ENCODE results near the gene SLC35B2.

The SLC35B2 gene

GRCh38 chr6:44285552-44286284 lies 28.4 kb upstream of the SLC35B2 start:
- DNase-seq (ENCODE audit: low read depth, low spot score): no peak

GRCh38 chr6:44284867-44285266 lies 27.5 kb upstream of the SLC35B2 start:
- DNase-seq (ENCODE audit: low read depth, low spot score): no peak

- no peak for DNase-seq (ENCODE audit: low read depth, low spot score)
These were observed 26.8 kb upstream of the SLC35B2 start for GRCh38 chr6:44284121-44284520.

GRCh38 chr6:44278774-44279697 lies 21.7 kb upstream of the SLC35B2 start:
- no peak for DNase-seq (ENCODE audit: low read depth, low spot score)

- no peak for DNase-seq (ENCODE audit: low read depth, low spot score)
These were observed 21.0 kb upstream of the SLC35B2 start for GRCh38 chr6:44278315-44278714.

- no peak for DNase-seq (ENCODE audit: low read depth, low spot score)
These were observed 20.4 kb upstream of the SLC35B2 start for GRCh38 chr6:44277763-44278162.

- no peak for DNase-seq (ENCODE audit: low read depth, low spot score)
These were observed 19.6 kb upstream of the SLC35B2 start for GRCh38 chr6:44276667-44277640.

- DNase-seq (ENCODE audit: low read depth, low spot score): no peak
These were observed 18.7 kb upstream of the SLC35B2 start for GRCh38 chr6:44275749-44276648.

- no peak for DNase-seq (ENCODE audit: low read depth, low spot score)
These were observed 18.0 kb upstream of the SLC35B2 start for GRCh38 chr6:44275271-44275748.

- DNase-seq (ENCODE audit: low read depth, low spot score): no peak
These were observed 16.3 kb upstream of the SLC35B2 start for GRCh38 chr6:44273617-44274016.

GRCh38 chr6:44272999-44273566 lies 15.8 kb upstream of the SLC35B2 start:
- no peak for DNase-seq (ENCODE audit: low read depth, low spot score)

GRCh38 chr6:44272529-44272928 lies 15.2 kb upstream of the SLC35B2 start:
- no peak for DNase-seq (ENCODE audit: low read depth, low spot score)

GRCh38 chr6:44271914-44272313 lies 14.6 kb upstream of the SLC35B2 start:
- no peak for DNase-seq (ENCODE audit: low read depth, low spot score)

GRCh38 chr6:44271406-44271723 lies 14.0 kb upstream of the SLC35B2 start:
- DNase-seq (ENCODE audit: low read depth, low spot score): no peak

GRCh38 chr6:44270526-44271405 lies 13.4 kb upstream of the SLC35B2 start:
- DNase-seq (ENCODE audit: low read depth, low spot score): no peak

- no peak for DNase-seq (ENCODE audit: low read depth, low spot score)
These were observed 12.7 kb upstream of the SLC35B2 start, which contains the start of gene TMEM151B for GRCh38 chr6:44269921-44270525. TMEM151B (plus strand) TSS chr6:44270450; CDS start chr6:44270743, 293 bp downstream.

GRCh38 chr6:44269178-44269920 lies 12.0 kb upstream of the SLC35B2 start:
- DNase-seq (ENCODE audit: low read depth, low spot score): no peak

- no peak for DNase-seq (ENCODE audit: low read depth, low spot score)
These were observed 10.8 kb upstream of the SLC35B2 start for GRCh38 chr6:44268095-44268628.
